ENCODE results near the gene RPL35A.
"Not testable (repeated sequence)": the region's sequence is repeated elsewhere in the genome, so short reads cannot be mapped to it uniquely, and the experiment has no call there.

GRCh38 chr3:197967337-197967989, 17.5 kb downstream of the RPL35A start:
- TF ChIP-seq CTCF, POLR2A (IDR thresholded peaks at IDR 0.05): not testable (repeated sequence)
